GM12873 (cell line): Measurements from ENCODE around the gene HRH1.

Experiments
- CTCF ChIP-seq: IDR thresholded peaks from 2 replicates; pipeline ENCODE4 v1.5.1; 2012; ENCODE audit warnings: low read depth, mild to moderate bottlenecking, moderate library complexity, low read length, control low read depth; ENCODE audit not compliant: insufficient read depth; ENCODE audit errors: missing control alignments

HRH1 gene

GRCh38 chr3:11239796-11240195, 85.5 kb downstream of the HRH1 start:
- TF ChIP-seq CTCF = no peak

GRCh38 chr3:11240496-11240895, 86.2 kb downstream of the HRH1 start:
- no peak for TF ChIP-seq CTCF

- no peak for TF ChIP-seq CTCF
Observed at GRCh38 chr3:11244121-11244677, 89.9 kb downstream of the HRH1 start.

GRCh38 chr3:11245276-11245675, 91.0 kb downstream of the HRH1 start:
- no peak for TF ChIP-seq CTCF

GRCh38 chr3:11245827-11246662, 91.8 kb downstream of the HRH1 start:
- TF ChIP-seq CTCF = no peak

GRCh38 chr3:11246663-11246970, 92.3 kb downstream of the HRH1 start:
- TF ChIP-seq CTCF = no peak

- TF ChIP-seq CTCF = no peak
Observed at GRCh38 chr3:11247362-11247761, 93.1 kb downstream of the HRH1 start.
